22Rv1 (cell line): ENCODE results near the gene ALS2CL.

Experiments
- ZFX ChIP-seq: fragments of 450-650 bp; IDR thresholded peaks from 2 replicates; pipeline ENCODE4 v1.6.1; 2017; ENCODE audit warnings: antibody characterized with exemption, borderline replicate concordance
- TF ChIP-seq, protein P1 (sequence below): fragments of 450-650 bp; IDR thresholded peaks from 2 replicates; pipeline ENCODE4 v1.5.1; 2017; ENCODE audit warnings: mild to moderate bottlenecking

DNA sequence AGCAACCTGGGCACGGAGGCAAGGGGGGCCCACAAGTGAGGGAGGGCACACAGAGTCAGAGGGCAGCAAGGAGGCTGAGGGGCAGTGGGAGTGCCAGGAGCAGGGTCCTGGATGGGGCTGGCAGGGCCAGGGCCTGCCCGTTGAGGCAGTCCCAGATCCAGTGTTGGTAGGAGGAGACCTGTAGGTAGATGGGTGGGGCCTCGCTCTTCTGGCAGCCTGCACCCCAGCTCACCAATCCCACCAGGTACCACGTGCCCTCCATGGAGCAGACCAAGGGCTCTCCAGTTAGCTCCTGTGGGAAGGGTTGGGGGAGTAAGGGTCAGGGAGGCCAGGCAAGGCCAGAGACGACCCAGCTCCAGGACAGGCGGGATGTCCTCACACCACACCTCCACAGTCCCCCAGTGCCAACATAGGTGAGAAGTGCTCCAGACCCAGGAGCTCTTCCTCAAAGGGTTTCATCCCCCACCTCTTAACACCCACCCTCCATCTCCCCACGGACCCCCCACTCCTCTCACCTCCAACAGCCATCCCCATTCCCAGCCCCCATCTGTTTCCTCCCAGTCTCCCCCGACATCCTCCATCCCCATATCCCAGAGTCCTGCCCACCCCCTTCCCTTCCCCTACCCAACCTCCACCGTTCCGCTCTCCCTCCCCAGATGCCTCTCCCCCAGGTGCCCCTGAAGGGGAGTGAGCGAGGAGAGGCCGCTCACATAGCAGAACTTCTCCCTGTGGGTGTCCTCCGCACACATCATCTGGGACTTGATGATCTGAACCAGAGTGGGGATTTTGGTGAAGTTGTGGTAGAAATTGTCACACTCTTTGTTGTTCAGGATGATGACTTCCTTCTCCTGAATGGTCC lies 18.9 kb upstream of the ALS2CL start:
- TF ChIP-seq, protein P1, sequence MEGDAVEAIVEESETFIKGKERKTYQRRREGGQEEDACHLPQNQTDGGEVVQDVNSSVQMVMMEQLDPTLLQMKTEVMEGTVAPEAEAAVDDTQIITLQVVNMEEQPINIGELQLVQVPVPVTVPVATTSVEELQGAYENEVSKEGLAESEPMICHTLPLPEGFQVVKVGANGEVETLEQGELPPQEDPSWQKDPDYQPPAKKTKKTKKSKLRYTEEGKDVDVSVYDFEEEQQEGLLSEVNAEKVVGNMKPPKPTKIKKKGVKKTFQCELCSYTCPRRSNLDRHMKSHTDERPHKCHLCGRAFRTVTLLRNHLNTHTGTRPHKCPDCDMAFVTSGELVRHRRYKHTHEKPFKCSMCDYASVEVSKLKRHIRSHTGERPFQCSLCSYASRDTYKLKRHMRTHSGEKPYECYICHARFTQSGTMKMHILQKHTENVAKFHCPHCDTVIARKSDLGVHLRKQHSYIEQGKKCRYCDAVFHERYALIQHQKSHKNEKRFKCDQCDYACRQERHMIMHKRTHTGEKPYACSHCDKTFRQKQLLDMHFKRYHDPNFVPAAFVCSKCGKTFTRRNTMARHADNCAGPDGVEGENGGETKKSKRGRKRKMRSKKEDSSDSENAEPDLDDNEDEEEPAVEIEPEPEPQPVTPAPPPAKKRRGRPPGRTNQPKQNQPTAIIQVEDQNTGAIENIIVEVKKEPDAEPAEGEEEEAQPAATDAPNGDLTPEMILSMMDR: no peak
- no peak for TF ChIP-seq ZFX
